ENCODE results near the gene PDE4B. TPM values are rescaled to one million over a fixed set of nuclear protein-coding genes. Genes with fewer than 3 reads are reported as not detected.

The PDE4B gene
- total and polyA plus RNA-seq, 10 of the 15 experiments (the other 5 are each of a cell fraction or from before 2014, with no cell fraction given), result 3.0 to 13.2 (median 5.7) TPM

DNA sequence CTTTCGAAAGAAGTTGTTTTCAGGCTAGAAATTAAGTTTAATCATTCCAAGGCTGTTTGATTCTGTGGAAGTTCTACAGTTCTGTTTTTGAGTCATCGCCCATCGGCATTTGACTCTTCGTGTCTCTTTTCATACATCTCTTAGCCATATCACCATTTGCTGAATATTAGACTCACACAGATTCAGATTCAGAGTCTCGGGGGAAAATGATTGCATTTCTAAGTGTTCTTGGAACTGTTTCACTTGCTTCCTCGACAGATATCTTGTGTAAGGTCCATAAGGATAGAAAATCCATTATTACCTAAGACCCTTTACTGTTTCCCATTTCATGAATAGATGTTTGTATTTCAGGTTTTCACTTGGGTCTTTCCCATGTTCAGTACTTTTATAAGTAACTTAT lies 504.3 kb downstream of the PDE4B start:
- Histone ChIP-seq H3K9me3 (replicated peaks; ENCODE audit: control insufficient read depth, insufficient read depth, low read length) (no peaks in the 10 kb centered on the region), H3K4me3 (no peak overlapping the region), H2AFZ (ENCODE audit: control insufficient read depth, low read depth, low read length) (no peak overlapping the region), H3K27me3 (replicated peaks in 1 of 2; ENCODE audit: control insufficient read depth in 2 of 2, insufficient read depth in 2 of 2, low read length in 1 of 2) (no peaks in the 10 kb centered on the region), H3K4me1 (ENCODE audit: control insufficient read depth, insufficient read depth, low read length) (peaks cover 15% of the 10 kb centered on the region; the same call in 1 of the 2 replicates), H3K4me2 (ENCODE audit: control insufficient read depth, insufficient read depth) (no peak overlapping the region), H3K79me2 (ENCODE audit: control insufficient read depth, insufficient read depth, low read length) (no peaks in the 10 kb centered on the region), H4K20me1 (ENCODE audit: control insufficient read depth, insufficient read depth) (no peaks in the 10 kb centered on the region), H3K9ac (ENCODE audit: control insufficient read depth, insufficient read depth, low read length) (no peak overlapping the region), H3K36me3 (ENCODE audit: control insufficient read depth in 2 of 2, insufficient read depth in 2 of 2, low read length in 1 of 2) (no peaks in the 10 kb centered on the region), H3K27ac (ENCODE audit: control insufficient read depth, insufficient read depth) (no peak overlapping the region)
- TF ChIP-seq, protein P1, sequence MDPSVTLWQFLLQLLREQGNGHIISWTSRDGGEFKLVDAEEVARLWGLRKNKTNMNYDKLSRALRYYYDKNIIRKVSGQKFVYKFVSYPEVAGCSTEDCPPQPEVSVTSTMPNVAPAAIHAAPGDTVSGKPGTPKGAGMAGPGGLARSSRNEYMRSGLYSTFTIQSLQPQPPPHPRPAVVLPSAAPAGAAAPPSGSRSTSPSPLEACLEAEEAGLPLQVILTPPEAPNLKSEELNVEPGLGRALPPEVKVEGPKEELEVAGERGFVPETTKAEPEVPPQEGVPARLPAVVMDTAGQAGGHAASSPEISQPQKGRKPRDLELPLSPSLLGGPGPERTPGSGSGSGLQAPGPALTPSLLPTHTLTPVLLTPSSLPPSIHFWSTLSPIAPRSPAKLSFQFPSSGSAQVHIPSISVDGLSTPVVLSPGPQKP (IDR thresholded peaks at IDR 0.05; ENCODE audit: low read depth, low read length), result no peak
- TF ChIP-seq RAD51 (IDR thresholded peaks at IDR 0.05) (no peak), ZNF274 (IDR thresholded peaks at IDR 0.05; ENCODE audit: insufficient read depth, insufficient read length) (no peak), SMAD1 (IDR thresholded peaks at IDR 0.05; ENCODE audit: low read depth, partially characterized antibody) (no peak), POLR2AphosphoS2 (IDR thresholded peaks at IDR 0.05; ENCODE audit: low read depth, low read length) (no peak), PAX5 (IDR thresholded peaks at IDR 0.05; ENCODE audit: borderline replicate concordance, low read depth, low read length) (no peak), SPI1 (IDR thresholded peaks at IDR 0.05; ENCODE audit: borderline replicate concordance, insufficient read depth, low read depth, low read length) (no peak), SMAD5 (IDR thresholded peaks at IDR 0.05; ENCODE audit: low read depth) (no peak), POLR2A (IDR thresholded peaks at IDR 0.05; ENCODE audit: low read depth, low read length) (no peak)
- TF ChIP-seq, protein P2, sequence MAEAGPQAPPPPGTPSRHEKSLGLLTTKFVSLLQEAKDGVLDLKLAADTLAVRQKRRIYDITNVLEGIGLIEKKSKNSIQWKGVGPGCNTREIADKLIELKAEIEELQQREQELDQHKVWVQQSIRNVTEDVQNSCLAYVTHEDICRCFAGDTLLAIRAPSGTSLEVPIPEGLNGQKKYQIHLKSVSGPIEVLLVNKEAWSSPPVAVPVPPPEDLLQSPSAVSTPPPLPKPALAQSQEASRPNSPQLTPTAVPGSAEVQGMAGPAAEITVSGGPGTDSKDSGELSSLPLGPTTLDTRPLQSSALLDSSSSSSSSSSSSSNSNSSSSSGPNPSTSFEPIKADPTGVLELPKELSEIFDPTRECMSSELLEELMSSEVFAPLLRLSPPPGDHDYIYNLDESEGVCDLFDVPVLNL (IDR thresholded peaks at IDR 0.05; ENCODE audit: low read depth, low read length), result no peak
- TF ChIP-seq, protein P3, sequence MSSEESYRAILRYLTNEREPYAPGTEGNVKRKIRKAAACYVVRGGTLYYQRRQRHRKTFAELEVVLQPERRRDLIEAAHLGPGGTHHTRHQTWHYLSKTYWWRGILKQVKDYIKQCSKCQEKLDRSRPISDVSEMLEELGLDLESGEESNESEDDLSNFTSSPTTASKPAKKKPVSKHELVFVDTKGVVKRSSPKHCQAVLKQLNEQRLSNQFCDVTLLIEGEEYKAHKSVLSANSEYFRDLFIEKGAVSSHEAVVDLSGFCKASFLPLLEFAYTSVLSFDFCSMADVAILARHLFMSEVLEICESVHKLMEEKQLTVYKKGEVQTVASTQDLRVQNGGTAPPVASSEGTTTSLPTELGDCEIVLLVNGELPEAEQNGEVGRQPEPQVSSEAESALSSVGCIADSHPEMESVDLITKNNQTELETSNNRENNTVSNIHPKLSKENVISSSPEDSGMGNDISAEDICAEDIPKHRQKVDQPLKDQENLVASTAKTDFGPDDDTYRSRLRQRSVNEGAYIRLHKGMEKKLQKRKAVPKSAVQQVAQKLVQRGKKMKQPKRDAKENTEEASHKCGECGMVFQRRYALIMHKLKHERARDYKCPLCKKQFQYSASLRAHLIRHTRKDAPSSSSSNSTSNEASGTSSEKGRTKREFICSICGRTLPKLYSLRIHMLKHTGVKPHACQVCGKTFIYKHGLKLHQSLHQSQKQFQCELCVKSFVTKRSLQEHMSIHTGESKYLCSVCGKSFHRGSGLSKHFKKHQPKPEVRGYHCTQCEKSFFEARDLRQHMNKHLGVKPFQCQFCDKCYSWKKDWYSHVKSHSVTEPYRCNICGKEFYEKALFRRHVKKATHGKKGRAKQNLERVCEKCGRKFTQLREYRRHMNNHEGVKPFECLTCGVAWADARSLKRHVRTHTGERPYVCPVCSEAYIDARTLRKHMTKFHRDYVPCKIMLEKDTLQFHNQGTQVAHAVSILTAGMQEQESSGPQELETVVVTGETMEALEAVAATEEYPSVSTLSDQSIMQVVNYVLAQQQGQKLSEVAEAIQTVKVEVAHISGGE (CRISPR knock-in tag; IDR thresholded peaks at IDR 0.05), result no peak
- WGBS (ENCODE audit: insufficient coverage, insufficient replicate concordance, low lambda C conversion rate, missing lambda C conversion rate), result 54% methylated on average over 6 of the region's 6 CpGs
- ATAC-seq (no peak), DNase-seq (ENCODE audit: low read depth, low spot score) (no peak), FAIRE-seq (no peak)
- CTCF ChIA-PET, result interaction anchor here (0.5 to 1.3 kb wide), 4 partner anchors 14 to 149 kb away, joined by 3 to 5 read pairs (median 4); no protein-coding TSS in a partner anchor
- POLR2A ChIA-PET, result interaction anchor here (1.5 kb wide), 1 partner anchor 42 kb away, joined by 3 read pairs; no protein-coding TSS in a partner anchor
- in situ Hi-C loops (cut with MboI), result loop anchor here (25.0 kb wide), 2 partner anchors 865 to 1040 kb away; partner anchors contain the start of gene IL23R
- no TSS peak for BruUV-seq (replicated peaks)
- RAD21 ChIA-PET (ENCODE audit: unreplicated experiment), result interaction anchor here (0.8 to 1.3 kb wide), 5 partner anchors 11 to 68 kb away, joined by 3 to 5 read pairs (median 4); no protein-coding TSS in a partner anchor
- SMC1A ChIA-PET (ENCODE audit: uncharacterized antibody, unreplicated experiment), result interaction anchor here (0.8 to 15.7 kb wide), 4 partner anchors 4 to 48 kb away, joined by 3 to 209 read pairs (median 107); no protein-coding TSS in a partner anchor
- intact Hi-C loops (cut with micrococcal nuclease; ENCODE audit: unreplicated experiment), result no loop called here

Measured in GM12878 (cell line).